Measurements from ENCODE around the gene SDK1.
A peak's percentile ranks its signal among the peaks of the same experiment; 100 is the strongest.

Gene SDK1

DNA sequence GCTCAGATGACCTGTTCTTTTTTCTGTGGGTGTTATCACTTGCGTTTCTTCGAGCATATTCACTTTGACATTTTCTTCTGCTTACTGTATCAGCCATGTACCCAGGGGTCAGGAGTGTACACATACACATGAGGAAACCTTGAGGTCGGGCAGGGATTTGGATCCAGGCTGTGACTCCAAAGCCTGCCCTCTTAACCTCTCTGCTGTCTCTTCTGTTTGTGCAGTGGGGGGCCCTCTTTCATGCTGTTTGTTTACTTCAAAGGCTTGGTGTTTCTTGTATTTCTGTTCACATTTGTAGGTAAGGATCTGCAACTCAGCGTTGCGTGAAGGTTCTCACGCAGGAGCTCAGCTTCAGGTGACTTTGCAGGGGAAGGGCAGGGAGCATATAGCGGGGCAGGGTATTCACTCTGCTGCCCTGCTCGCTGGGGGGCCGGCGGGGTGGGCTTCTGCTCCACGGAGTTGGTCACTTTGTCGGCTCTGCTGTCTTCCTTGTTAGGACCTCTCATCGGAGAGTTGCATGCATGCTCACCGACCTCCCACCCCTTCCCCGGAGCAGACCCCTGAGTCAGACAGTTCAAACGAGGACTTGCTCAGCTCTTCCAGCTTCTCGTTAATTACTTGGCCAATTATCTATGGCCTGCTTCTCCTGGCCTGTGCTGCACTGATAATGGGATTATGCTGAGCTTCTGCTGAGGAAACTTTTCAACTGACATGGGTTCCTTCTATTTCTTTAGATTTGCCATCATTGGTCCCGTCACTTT lies 77.5 kb downstream of the SDK1 start:
- no peak for DNase-seq (ENCODE audit: low read depth)
- no peak overlapping the region for H3K4me3 ChIP-seq (ENCODE audit: low read depth, low read length)
- no peak for TF ChIP-seq CTCF (conservative IDR thresholded peaks at IDR 0.05; ENCODE audit: low read depth, low read length)

GRCh38 chr7:3380034-3380433 lies 79.0 kb downstream of the SDK1 start:
- no peak for DNase-seq (ENCODE audit: low read depth)
- H3K4me3 ChIP-seq (ENCODE audit: low read depth, low read length) = no peak overlapping the region
- no peak for TF ChIP-seq CTCF (conservative IDR thresholded peaks at IDR 0.05; ENCODE audit: low read depth, low read length)

DNA sequence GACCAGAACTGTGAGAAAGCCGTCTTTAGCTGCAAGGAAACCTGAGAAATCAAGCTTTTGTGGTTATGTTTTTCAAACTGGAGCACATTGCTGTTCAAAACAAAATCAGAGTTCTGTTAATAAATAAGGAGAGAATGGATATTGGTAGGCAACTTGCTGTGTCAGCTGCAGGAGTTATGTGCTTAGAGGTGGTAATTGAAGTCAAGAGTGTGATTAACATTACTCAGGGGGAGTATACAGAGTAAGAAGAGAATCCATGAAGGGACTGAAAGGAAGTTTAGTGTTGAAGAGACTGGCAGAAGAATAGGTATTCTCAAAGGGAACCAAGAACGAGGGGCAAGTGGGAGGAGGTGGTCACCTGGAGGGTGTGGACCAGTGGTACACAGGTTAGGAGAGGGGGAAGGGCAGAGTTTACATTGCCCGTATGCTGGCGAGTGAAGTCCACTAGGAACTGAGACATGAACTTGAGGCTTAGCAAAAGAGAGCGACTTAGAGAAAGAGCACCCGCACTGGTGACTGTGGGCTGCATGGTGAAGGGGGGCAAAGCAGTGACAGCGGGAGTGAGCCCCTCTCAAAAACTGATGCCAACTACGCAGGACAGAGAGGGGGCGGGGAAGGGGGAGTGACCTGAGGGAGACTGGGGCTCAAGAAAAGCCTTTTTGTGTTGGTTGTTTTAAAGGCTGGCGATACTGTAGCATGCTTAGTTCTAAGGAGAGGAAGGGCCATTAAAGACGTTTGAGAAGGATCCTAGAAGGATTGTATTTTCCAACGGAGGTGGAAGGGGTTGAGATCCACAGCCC lies 80.0 kb downstream of the SDK1 start:
- no peak for TF ChIP-seq CTCF (conservative IDR thresholded peaks at IDR 0.05; ENCODE audit: low read depth, low read length)
- DNase-seq (ENCODE audit: low read depth) = no peak
- no peak overlapping the region for H3K4me3 ChIP-seq (ENCODE audit: low read depth, low read length)

DNA sequence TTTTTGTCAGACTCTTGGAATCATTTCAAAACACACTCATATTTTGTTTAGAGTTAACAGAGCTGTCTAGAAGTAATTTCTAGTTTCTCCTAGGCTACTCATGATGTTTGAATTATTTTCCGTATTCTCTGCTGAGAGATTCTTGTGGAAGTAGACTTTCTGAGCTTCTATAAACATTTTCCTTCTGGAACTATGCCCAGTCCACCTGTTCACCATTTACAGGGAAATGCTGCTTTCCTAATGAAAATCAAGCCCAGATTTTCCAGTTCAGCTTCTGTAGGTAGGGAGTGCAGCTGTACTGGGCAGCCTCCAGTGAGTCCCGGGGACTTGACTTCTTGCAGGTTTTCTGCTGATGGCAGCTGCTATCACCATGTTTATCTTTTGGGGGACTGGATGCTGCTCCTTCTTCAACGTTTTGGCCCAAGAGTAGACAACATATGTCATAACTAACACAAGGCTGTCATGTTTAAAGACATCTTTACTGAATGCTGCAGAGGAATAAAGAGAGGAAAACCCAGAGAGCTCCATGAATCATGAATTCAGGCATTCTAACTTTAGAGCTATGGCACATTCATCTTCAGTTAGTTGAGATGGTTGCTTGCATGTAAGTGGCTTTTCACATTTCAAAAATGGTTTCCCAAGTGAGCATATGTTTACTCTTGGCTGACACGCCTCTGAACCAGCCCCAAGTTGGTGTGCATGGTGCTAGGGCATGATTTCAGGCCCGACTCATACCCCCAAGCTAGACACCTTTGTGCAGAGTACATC lies 85.6 kb downstream of the SDK1 start:
- no peak for TF ChIP-seq CTCF (conservative IDR thresholded peaks at IDR 0.05; ENCODE audit: low read depth, low read length)
- no peak overlapping the region for H3K4me3 ChIP-seq (ENCODE audit: low read depth, low read length)
- DNase-seq (ENCODE audit: low read depth) = no peak

DNA sequence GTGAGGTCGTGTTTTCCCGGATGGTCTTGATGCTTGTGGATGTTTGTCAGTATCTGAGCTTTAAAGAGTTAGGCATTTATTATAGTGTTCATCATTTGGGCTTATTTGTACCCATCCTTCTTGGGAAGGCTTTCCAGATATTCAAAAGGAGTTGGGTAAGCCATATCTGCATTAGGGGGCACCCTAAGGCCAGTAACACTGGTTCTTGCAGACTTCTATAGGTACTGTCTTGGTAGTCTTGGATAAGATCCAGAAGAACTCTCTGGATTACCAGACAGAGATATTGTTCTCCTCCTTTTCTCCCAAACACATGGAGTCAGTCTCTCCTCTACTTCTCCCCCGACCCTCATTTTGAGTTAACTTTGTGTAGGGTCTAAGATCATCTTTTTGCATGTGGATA lies 92.8 kb downstream of the SDK1 start:
- peak; percentile 32 for DNase-seq (ENCODE audit: low read depth)
- H3K4me3 ChIP-seq (ENCODE audit: low read depth, low read length) = no peak overlapping the region
- peak; percentile 24 for TF ChIP-seq CTCF (conservative IDR thresholded peaks at IDR 0.05; ENCODE audit: low read depth, low read length)

GRCh38 chr7:3397324-3397723 lies 96.3 kb downstream of the SDK1 start:
- no peak for TF ChIP-seq CTCF (conservative IDR thresholded peaks at IDR 0.05; ENCODE audit: low read depth, low read length)
- no peak overlapping the region for H3K4me3 ChIP-seq (ENCODE audit: low read depth, low read length)
- no peak for DNase-seq (ENCODE audit: low read depth)

Measured in choroid plexus epithelial cell (primary cell).